Neuronal stem cell (in vitro differentiated cells): ENCODE measurements around the gene ARHGEF17.
A peak's percentile ranks its signal among the peaks of the same experiment; 100 is the strongest.

Experiments used
- DNase-seq: peaks from one replicate; pipeline ENCODE4 v3.0.0-alpha.2; 2013; ENCODE audit warnings: low spot score
- H2AFZ ChIP-seq: one replicate; pipeline ENCODE4 v1.6.1; 2013; ENCODE audit warnings: mild to moderate bottlenecking, low read length, inconsistent platforms
- H2AK5ac ChIP-seq: 2 replicates; pipeline ENCODE4 v1.6.1; 2013; ENCODE audit warnings: low read depth, mild to moderate bottlenecking, inconsistent platforms, low read length, moderate library complexity, mixed read lengths
- H2BK120ac ChIP-seq: 2 replicates; pipeline ENCODE4 v1.6.1; 2013; ENCODE audit warnings: low read depth, mild to moderate bottlenecking, inconsistent platforms, low read length, moderate library complexity, mixed read lengths
- H2BK12ac ChIP-seq: one replicate; pipeline ENCODE4 v1.6.1; 2013; ENCODE audit warnings: low read length, inconsistent platforms
- H2BK15ac ChIP-seq: 2 replicates; pipeline ENCODE4 v1.6.1; 2013; ENCODE audit warnings: mild to moderate bottlenecking, low read length, inconsistent platforms, mixed read lengths
- H2BK5ac ChIP-seq: one replicate; pipeline ENCODE4 v1.6.1; 2013; ENCODE audit warnings: inconsistent platforms, mild to moderate bottlenecking, low read length, moderate library complexity
- H3K14ac ChIP-seq: one replicate; pipeline ENCODE4 v1.6.1; 2013; ENCODE audit warnings: low read length, inconsistent platforms
- H3K18ac ChIP-seq: 2 replicates; pipeline ENCODE4 v1.6.1; 2013; ENCODE audit warnings: low read length, inconsistent platforms
- H3K23ac ChIP-seq: 2 replicates; pipeline ENCODE4 v1.6.1; 2013; ENCODE audit warnings: low read depth, mild to moderate bottlenecking, mixed read lengths, low read length, inconsistent platforms; ENCODE audit not compliant: poor library complexity
- H3K27ac ChIP-seq: replicated peaks from 3 replicates; pipeline ENCODE4 v1.5.1; 2013; ENCODE audit warnings: low read length, inconsistent platforms
- H3K27me3 ChIP-seq, 3 experiments: 2 replicates each; pipeline ENCODE4 v1.6.1; 2013; ENCODE audit warnings: low read length in 3 of 3, mild to moderate bottlenecking in 2 of 3, inconsistent platforms in 1 of 3, low read depth in 1 of 3, mixed read lengths in 1 of 3, moderate library complexity in 1 of 3; ENCODE audit not compliant: control insufficient read depth in 3 of 3, insufficient read depth in 3 of 3
- H3K36me3 ChIP-seq, 2 donors: replicated peaks in 1 of 2; 2 replicates each; pipeline ENCODE4 v1.6.1; 2013; ENCODE audit warnings: low read length in 2 of 2; ENCODE audit not compliant: control insufficient read depth in 2 of 2, insufficient read depth in 2 of 2
- H3K4ac ChIP-seq: 2 replicates; pipeline ENCODE4 v1.6.1; 2013; ENCODE audit warnings: inconsistent platforms, mild to moderate bottlenecking, low read length, moderate library complexity
- H3K4me1 ChIP-seq, 2 donors: 1 replicate in 1 of 2; 2 replicates in 1 of 2; pipeline ENCODE4 v1.6.1; 2013; ENCODE audit warnings: low read length in 2 of 2, low read depth in 1 of 2; ENCODE audit not compliant: control insufficient read depth in 2 of 2, insufficient read depth in 1 of 2
- H3K4me2 ChIP-seq: one replicate; pipeline ENCODE4 v1.6.1; 2013; ENCODE audit warnings: mild to moderate bottlenecking, low read length, inconsistent platforms; ENCODE audit not compliant: insufficient read depth, poor library complexity, severe bottlenecking
- H3K4me3 ChIP-seq, 2 donors: 2 replicates each; pipeline ENCODE4 v1.5.1; 2013; ENCODE audit warnings: low read length in 2 of 2, mild to moderate bottlenecking in 2 of 2, inconsistent platforms in 1 of 2, moderate library complexity in 1 of 2
- H3K79me1 ChIP-seq: one replicate; pipeline ENCODE4 v1.6.1; 2013; ENCODE audit warnings: low read depth, mild to moderate bottlenecking, inconsistent platforms, low read length, moderate library complexity
- H3K9ac ChIP-seq: one replicate; pipeline ENCODE4 v1.6.1; 2013; ENCODE audit warnings: mild to moderate bottlenecking, low read depth, low read length, inconsistent platforms; ENCODE audit not compliant: poor library complexity
- H3K9me3 ChIP-seq, 2 donors: replicated peaks in 1 of 2; 2 replicates each; pipeline versions ENCODE3 to v1.6.1; 2013; ENCODE audit warnings: low read length in 2 of 2, mild to moderate bottlenecking in 2 of 2, inconsistent platforms in 1 of 2, low read depth in 1 of 2, mixed read lengths in 1 of 2, moderate library complexity in 1 of 2; ENCODE audit not compliant: control insufficient read depth in 2 of 2, insufficient read depth in 1 of 2
- H4K8ac ChIP-seq: one replicate; pipeline ENCODE4 v1.6.1; 2013; ENCODE audit warnings: low read depth, mild to moderate bottlenecking, inconsistent platforms, low read length, moderate library complexity
- H4K91ac ChIP-seq: one replicate; pipeline ENCODE4 v1.6.1; 2013; ENCODE audit warnings: low read length, low read depth, mild to moderate bottlenecking, inconsistent platforms; ENCODE audit not compliant: poor library complexity
- WGBS, 2 donors: extraction: QIAGEN DNeasy Blood & Tissue Kit; methylation state at CpG; one replicate each; pipeline ENCODE4 v1.1.7; 2013; ENCODE audit warnings: missing lambda C conversion rate in 2 of 2, mixed read lengths in 1 of 2; ENCODE audit not compliant: insufficient read length in 2 of 2, insufficient replicate concordance in 1 of 2; ENCODE audit errors: extremely low coverage in 2 of 2; 5-methylcytosine and 5-hydroxymethylcytosine counted together

The ARHGEF17 gene

GRCh38 chr11:73390601-73391565 lies 82.8 kb downstream of the ARHGEF17 start:
- Histone ChIP-seq H3K4me3 (no peak overlapping the region), H2BK12ac (no peak overlapping the region), H3K14ac (no peak overlapping the region), H3K4me1 (peaks cover 9 to 16% of the 10 kb centered on the region in 2 donors), H3K23ac (no peak overlapping the region), H3K9me3 (no peaks in the 10 kb centered on the region), H2BK5ac (no peak overlapping the region), H2AFZ (no peak overlapping the region), H3K4me2 (no peak overlapping the region), H2AK5ac (no peak overlapping the region), H2BK15ac (no peak overlapping the region), H3K36me3 (peaks cover 9 to 40% of the 10 kb centered on the region in 2 donors), H4K8ac (no peak overlapping the region), H3K18ac (no peak overlapping the region), H3K27me3 (no peaks in the 10 kb centered on the region), H3K4ac (no peak overlapping the region), H4K91ac (no peak overlapping the region), H2BK120ac (no peak overlapping the region), H3K9ac (no peak overlapping the region), H3K79me1 (peaks cover 20% of the 10 kb centered on the region), H3K27ac (no peak overlapping the region)
- no peak for DNase-seq
- WGBS, 2 donors: no CpG with 5 or more reads among the region's 12 CpGs

- H3K4ac ChIP-seq: no peak overlapping the region
- no peak overlapping the region for H4K8ac ChIP-seq
- WGBS, 2 donors: no CpG with 5 or more reads among the region's 10 CpGs
- DNase-seq: no peak
- H2BK12ac ChIP-seq: no peak overlapping the region
- H3K14ac ChIP-seq: no peak overlapping the region
- no peak overlapping the region for H3K18ac ChIP-seq
- peak overlapping the region; percentile 63 for H2AK5ac ChIP-seq
- H3K23ac ChIP-seq: no peak overlapping the region
- H4K91ac ChIP-seq: no peak overlapping the region
- no peak overlapping the region for H3K9ac ChIP-seq
- no peak overlapping the region for H3K27ac ChIP-seq
- H3K4me3 ChIP-seq: no peak overlapping the region
- H3K36me3 ChIP-seq: peaks cover 9 to 47% of the 10 kb centered on the region in 2 donors
- peaks cover 7 to 9% of the 10 kb centered on the region in 2 donors for H3K4me1 ChIP-seq
- peak overlapping the region; percentile 43 for H2BK5ac ChIP-seq
- H3K4me2 ChIP-seq: no peak overlapping the region
- H3K79me1 ChIP-seq: peaks cover 15% of the 10 kb centered on the region
- no peak overlapping the region for H2BK120ac ChIP-seq
- H2AFZ ChIP-seq: no peak overlapping the region
- no peaks in the 10 kb centered on the region for H3K9me3 ChIP-seq
- H2BK15ac ChIP-seq: no peak overlapping the region
- H3K27me3 ChIP-seq: no peaks in the 10 kb centered on the region
These were observed 83.6 kb downstream of the ARHGEF17 start for GRCh38 chr11:73391665-73392064.

- no peak overlapping the region for H2BK12ac ChIP-seq
- H2BK15ac ChIP-seq: no peak overlapping the region
These were observed 84.3 kb downstream of the ARHGEF17 start for GRCh38 chr11:73392108-73393010.

More at GRCh38 chr11:73392108-73393010, 84.3 kb downstream of the ARHGEF17 start:
- Histone ChIP-seq H2AFZ (no peak overlapping the region), H3K18ac (peak overlapping the region; percentile 51), H3K14ac (no peak overlapping the region), H3K9me3 (no peaks in the 10 kb centered on the region), H2AK5ac (peak overlapping the region; percentile 63), H4K8ac (no peak overlapping the region), H3K4ac (no peak overlapping the region), H3K4me1 (peaks cover 4 to 5% of the 10 kb centered on the region in 2 donors), H3K4me3 (no peak overlapping the region), H3K79me1 (peaks cover 14% of the 10 kb centered on the region), H3K23ac (no peak overlapping the region), H3K36me3 (peaks cover 12 to 51% of the 10 kb centered on the region in 2 donors), H3K27ac (no peak overlapping the region), H4K91ac (no peak overlapping the region), H2BK120ac (no peak overlapping the region), H2BK5ac (peak overlapping the region; percentile 43), H3K9ac (peak overlapping the region; percentile 51), H3K4me2 (no peak overlapping the region), H3K27me3 (no peaks in the 10 kb centered on the region)
- DNase-seq: no peak
- no CpG with 5 or more reads among the region's 31 CpGs for WGBS, 2 donors
